Measurements from ENCODE around the gene SYTL2. TPM values are rescaled to one million over a fixed set of nuclear protein-coding genes. Genes with fewer than 3 reads are reported as not detected.

SYTL2 gene
- total and polyA plus RNA-seq, 10 donors: 2.7 to 176 (median 26.5) TPM

DNA sequence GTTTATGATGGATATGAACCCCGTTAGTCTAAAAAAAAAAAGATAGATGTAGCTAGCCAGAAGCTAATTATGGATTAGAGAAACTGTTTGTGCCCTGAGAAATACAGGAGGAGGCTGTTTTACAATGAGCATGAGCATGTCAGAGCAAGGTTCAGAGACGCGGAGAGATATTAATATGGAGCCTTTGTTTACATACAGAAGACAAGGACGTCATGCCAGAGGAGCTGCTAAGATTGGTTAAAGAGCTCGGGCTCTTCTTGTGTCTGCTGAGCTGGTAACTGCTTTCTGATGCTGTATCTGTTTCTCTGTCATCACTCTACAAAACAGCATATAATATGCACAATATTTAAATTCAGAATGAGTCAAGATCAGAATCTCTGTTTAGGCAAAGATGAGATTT lies 100.0 kb downstream of the SYTL2 start:
- Histone ChIP-seq H3K4me3 (no peak overlapping the region), H3K9me3 (no peaks in the 10 kb centered on the region), H3K27ac (no peak overlapping the region), H3K4me1 (no peaks in the 10 kb centered on the region), H3K36me3 (no peaks in the 10 kb centered on the region), H3K27me3 (replicated peaks in 1 of 7) (no peaks in the 10 kb centered on the region)
- intact Hi-C loops (cut with DNase I; ENCODE audit: low total_unique reads): no loop called here
- 75 to 86% (median 77%) methylated on average over 5 of the region's 5 CpGs for WGBS, 5 donors
- TF ChIP-seq CTCF (IDR thresholded peaks at IDR 0.05 in 8 of 11, conservative IDR thresholded peaks at IDR 0.05 in 3 of 11): no peak
- no peak for TF ChIP-seq POLR2A (IDR thresholded peaks at IDR 0.05)
- no peak for TF ChIP-seq POLR2AphosphoS5 (IDR thresholded peaks at IDR 0.05)
- DNase-seq: no peak

- no peak for DNase-seq
- 89 to 94% (median 93%) methylated on average over 5 of the region's 5 CpGs for WGBS, 5 donors
- TF ChIP-seq POLR2AphosphoS5 (IDR thresholded peaks at IDR 0.05): no peak
Measured at GRCh38 chr11:85709941-85710702, 100.8 kb downstream of the SYTL2 start.

DNA sequence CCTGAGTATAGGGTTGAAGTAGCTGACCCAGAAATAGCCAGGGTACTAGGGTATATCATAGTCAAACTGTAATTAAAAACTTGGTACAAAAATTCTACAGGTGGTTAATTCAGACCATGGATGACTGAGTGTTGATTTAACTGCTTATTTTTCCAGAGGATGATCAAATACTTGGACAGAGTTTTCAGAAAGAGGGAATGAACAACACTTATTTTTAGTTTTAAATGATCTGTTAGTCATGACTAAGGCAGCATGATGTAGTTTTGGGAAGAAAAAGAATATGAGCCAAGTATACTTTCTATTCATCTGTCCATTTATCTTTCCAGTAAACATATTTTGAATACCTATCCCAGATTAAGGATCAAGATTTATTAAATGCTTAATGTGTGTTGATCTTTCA lies 105.1 kb downstream of the SYTL2 start:
- intact Hi-C loops (cut with DNase I; ENCODE audit: low total_unique reads): no loop called here
- H3K36me3 ChIP-seq: no peaks in the 10 kb centered on the region
- H3K27ac ChIP-seq: no peak overlapping the region
- no peaks in the 10 kb centered on the region for H3K27me3 ChIP-seq (replicated peaks in 1 of 7)
- TF ChIP-seq POLR2A (IDR thresholded peaks at IDR 0.05): no peak
- TF ChIP-seq CTCF (IDR thresholded peaks at IDR 0.05 in 8 of 11, conservative IDR thresholded peaks at IDR 0.05 in 3 of 11): no peak
- no peak for TF ChIP-seq POLR2AphosphoS5 (IDR thresholded peaks at IDR 0.05)
- DNase-seq: no peak
- H3K4me1 ChIP-seq: peaks cover 0 to 2% (median 0%) of the 10 kb centered on the region in 6 donors
- no peak overlapping the region for H3K4me3 ChIP-seq
- H3K9me3 ChIP-seq: no peaks in the 10 kb centered on the region

More at GRCh38 chr11:85709941-85710702, 100.8 kb downstream of the SYTL2 start:
- Histone ChIP-seq H3K9me3 (no peaks in the 10 kb centered on the region), H3K36me3 (no peaks in the 10 kb centered on the region), H3K27ac (no peak overlapping the region), H3K4me3 (no peak overlapping the region), H3K27me3 (replicated peaks in 1 of 7) (no peaks in the 10 kb centered on the region), H3K4me1 (no peaks in the 10 kb centered on the region)
- intact Hi-C loops (cut with DNase I; ENCODE audit: low total_unique reads): no loop called here

- WGBS, 5 donors: 94 to 99% (median 96%) methylated on average over 3 of the region's 3 CpGs
- H3K4me1 ChIP-seq: peaks cover 0 to 10% (median 4%) of the 10 kb centered on the region in 6 donors
- TF ChIP-seq POLR2AphosphoS5 (IDR thresholded peaks at IDR 0.05): no peak
- H3K9me3 ChIP-seq: no peaks in the 10 kb centered on the region
- intact Hi-C loops (cut with DNase I; ENCODE audit: low total_unique reads): no loop called here
- H3K36me3 ChIP-seq: no peaks in the 10 kb centered on the region
- DNase-seq: no peak
- no peak overlapping the region for H3K27ac ChIP-seq
- no peaks in the 10 kb centered on the region for H3K27me3 ChIP-seq (replicated peaks in 1 of 7)
- H3K4me3 ChIP-seq: no peak overlapping the region
Measured at GRCh38 chr11:85704967-85705366, 106.0 kb downstream of the SYTL2 start.

DNA sequence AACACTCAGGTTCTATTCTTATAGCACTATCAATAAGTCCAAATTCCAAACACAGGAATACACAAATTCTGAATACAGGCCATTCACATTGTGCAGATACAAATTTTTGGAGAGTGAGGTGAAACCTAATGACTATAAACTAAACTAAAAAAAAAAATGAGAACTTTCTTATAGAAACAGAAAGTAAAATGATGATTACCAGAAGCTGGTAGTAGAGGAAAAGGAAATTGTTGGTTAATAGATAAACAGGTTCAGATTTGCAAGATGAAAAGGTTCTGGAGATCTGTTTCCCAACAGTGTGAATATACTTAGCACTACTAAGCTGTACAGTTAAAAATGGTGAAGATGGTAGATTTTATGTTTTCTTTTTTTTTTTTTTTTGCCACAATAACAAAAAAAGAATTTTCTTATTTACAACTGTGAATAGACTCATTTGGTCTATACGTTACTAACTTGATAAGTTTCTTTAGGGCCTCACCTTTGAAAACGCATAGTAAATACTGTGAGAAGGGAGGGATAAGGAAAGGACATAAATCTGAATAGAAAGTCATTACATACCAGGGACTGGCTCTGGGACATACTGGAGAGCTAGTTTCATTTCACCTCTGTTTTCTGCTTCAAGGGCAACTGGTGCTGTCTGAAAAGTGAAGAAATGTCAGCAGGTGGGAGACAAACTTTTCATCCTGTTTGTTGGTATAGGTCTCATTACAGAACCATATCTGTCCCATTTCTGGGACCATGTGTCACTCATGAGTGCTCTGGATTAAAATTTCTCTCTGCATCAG lies 110.8 kb downstream of the SYTL2 start:
- no peak for TF ChIP-seq CTCF (IDR thresholded peaks at IDR 0.05 in 8 of 11, conservative IDR thresholded peaks at IDR 0.05 in 3 of 11)
- TF ChIP-seq POLR2A (IDR thresholded peaks at IDR 0.05): no peak
- TF ChIP-seq POLR2AphosphoS5 (IDR thresholded peaks at IDR 0.05): no peak
- intact Hi-C loops (cut with DNase I; ENCODE audit: low total_unique reads): no loop called here
- H3K27me3 ChIP-seq (replicated peaks in 1 of 7): no peaks in the 10 kb centered on the region
- no peak for DNase-seq
- H3K4me1 ChIP-seq: peaks cover 0 to 17% (median 11%) of the 10 kb centered on the region in 6 donors
- no peak overlapping the region for H3K4me3 ChIP-seq
- WGBS, 5 donors: 61 to 72% (median 70%) methylated on average over 2 of the region's 2 CpGs
- no peaks in the 10 kb centered on the region for H3K9me3 ChIP-seq
- H3K36me3 ChIP-seq: peaks cover 0 to 6% (median 0%) of the 10 kb centered on the region in 6 donors
- peak overlapping the region in 5 of 8 donors; percentile 39 to 72 (median 52) for H3K27ac ChIP-seq
